BE2C (cell line): ENCODE measurements around the gene ANKRD6. TPM values are rescaled to one million over a fixed set of nuclear protein-coding genes. Genes with fewer than 3 reads are reported as not detected.

Experiments used
- DNase-seq: peaks from one replicate; pipeline ENCODE4 v3.0.0-alpha.2; 2020
- H3K27me3 ChIP-seq: fragments of 250-450 bp; sonication (Bioruptor Pico); 2 replicates; pipeline ENCODE4 v1.5.1; 2020; ENCODE audit warnings: mild to moderate bottlenecking
- H3K36me3 ChIP-seq: fragments of 250-450 bp; sonication (Bioruptor Pico); 2 replicates; pipeline ENCODE4 v1.5.1; 2020; ENCODE audit warnings: mild to moderate bottlenecking
- H3K4me1 ChIP-seq: fragments of 250-450 bp; sonication (Bioruptor Pico); 2 replicates; pipeline ENCODE4 v1.5.1; 2020
- H3K4me3 ChIP-seq: 2 replicates; pipeline ENCODE4 v1.5.1; 2011; ENCODE audit warnings: low read depth, low read length
- H3K9me3 ChIP-seq: fragments of 250-450 bp; sonication (Bioruptor Pico); 2 replicates; pipeline ENCODE4 v1.5.1; 2020
- polyA plus RNA-seq: library from polyadenylated mRNA; unstranded; fragments of >200 nt; gene quantifications from one replicate; pipeline ENCODE4 v1.2.1, GENCODE V29; 2012; ENCODE audit warnings: low read depth, missing spikeins; ENCODE audit not compliant: insufficient read length, insufficient read depth
- TF ChIP-seq, protein P1 (sequence below): IDR thresholded peaks from 2 replicates; pipeline ENCODE4 v1.5.1; 2012; ENCODE audit warnings: mild to moderate bottlenecking, low read depth, low read length

ANKRD6 gene
- polyA plus RNA-seq: 1.2 TPM

DNA sequence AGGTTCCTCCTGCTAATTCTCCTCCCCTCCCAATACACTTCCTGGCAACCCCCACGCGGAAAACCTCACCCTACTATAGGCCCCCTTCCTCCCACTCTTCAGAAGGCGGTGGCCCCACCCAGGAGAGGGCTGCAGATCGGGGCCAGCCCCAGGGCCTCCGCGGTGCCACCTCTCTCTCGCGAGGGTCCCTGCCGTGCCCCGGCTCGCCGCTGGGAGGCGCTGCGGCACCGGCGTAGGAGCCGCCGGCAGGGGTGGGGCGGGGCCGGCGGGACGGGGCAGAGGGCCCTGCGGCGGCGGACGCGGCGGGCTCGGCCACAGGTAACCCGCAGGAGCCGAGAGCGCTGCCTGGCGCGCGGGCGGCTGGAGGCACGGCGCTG lies at the start of gene ANKRD6:
Gene ANKRD6 (plus strand): TSS at position 278 of the 377 bp plus-strand sequence. CDS start 133,825 bp downstream, outside the sequence.
- peak; percentile 80 for DNase-seq
- H3K4me3 ChIP-seq: peak within 1 kb of the TSS; percentile 65
- peaks cover 5% of the 10 kb centered on the region for H3K27me3 ChIP-seq
- no peaks in the 10 kb centered on the region for H3K36me3 ChIP-seq
- H3K9me3 ChIP-seq: no peaks in the 10 kb centered on the region
- no peaks in the 10 kb centered on the region for H3K4me1 ChIP-seq
- TF ChIP-seq, protein P1, sequence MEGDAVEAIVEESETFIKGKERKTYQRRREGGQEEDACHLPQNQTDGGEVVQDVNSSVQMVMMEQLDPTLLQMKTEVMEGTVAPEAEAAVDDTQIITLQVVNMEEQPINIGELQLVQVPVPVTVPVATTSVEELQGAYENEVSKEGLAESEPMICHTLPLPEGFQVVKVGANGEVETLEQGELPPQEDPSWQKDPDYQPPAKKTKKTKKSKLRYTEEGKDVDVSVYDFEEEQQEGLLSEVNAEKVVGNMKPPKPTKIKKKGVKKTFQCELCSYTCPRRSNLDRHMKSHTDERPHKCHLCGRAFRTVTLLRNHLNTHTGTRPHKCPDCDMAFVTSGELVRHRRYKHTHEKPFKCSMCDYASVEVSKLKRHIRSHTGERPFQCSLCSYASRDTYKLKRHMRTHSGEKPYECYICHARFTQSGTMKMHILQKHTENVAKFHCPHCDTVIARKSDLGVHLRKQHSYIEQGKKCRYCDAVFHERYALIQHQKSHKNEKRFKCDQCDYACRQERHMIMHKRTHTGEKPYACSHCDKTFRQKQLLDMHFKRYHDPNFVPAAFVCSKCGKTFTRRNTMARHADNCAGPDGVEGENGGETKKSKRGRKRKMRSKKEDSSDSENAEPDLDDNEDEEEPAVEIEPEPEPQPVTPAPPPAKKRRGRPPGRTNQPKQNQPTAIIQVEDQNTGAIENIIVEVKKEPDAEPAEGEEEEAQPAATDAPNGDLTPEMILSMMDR: peak; percentile 61

DNA sequence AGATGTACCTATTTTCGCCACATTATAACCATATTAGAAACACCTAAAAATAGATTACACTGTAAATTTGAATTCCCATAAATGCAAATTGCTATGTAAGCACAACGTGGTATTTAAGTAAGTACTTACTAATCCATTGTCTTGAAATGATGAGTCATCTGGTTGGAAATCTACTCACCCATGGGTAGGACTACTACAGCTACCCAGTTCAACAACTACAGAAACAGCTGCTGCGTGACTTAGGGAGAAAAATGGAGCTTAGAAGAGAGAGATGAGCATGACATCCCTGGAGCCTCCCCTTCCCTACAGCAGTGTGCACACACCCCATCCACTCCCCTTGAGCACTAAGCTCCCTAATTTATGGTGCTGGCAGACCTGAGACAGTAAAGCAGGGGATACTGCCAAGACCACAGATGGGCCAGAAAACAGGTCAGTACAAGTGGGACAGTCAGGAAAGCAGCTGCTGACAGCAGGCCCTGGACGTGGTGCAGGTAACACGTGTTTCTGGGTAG lies 47.7 kb upstream of the ANKRD6 start:
- H3K36me3 ChIP-seq: no peaks in the 10 kb centered on the region; the same call in 1 of the 2 replicates
- no peaks in the 10 kb centered on the region for H3K27me3 ChIP-seq
- H3K9me3 ChIP-seq: no peaks in the 10 kb centered on the region
- no peak for DNase-seq
- H3K4me1 ChIP-seq: no peaks in the 10 kb centered on the region
- H3K4me3 ChIP-seq: no peak overlapping the region
- TF ChIP-seq, protein P1: no peak

DNA sequence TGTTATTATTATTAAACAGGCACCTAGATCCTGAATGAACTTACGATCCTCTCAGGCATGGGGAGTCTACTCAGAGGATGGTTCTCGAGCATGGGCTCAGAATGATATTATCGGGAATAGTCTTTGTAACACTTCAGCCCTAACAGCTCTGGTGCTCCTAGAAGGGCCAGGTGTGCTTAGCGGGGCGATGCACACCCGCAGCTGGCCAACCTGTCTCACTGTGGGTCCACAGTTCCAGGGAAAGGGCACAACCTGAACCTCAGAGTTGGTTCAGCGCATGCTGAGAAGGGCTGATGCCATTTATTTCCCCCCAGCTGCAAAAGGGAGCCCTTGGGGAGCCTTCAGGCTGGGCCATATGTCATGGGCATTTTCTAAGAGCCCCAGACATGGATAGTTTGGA lies 47.1 kb upstream of the ANKRD6 start:
- no peaks in the 10 kb centered on the region; the same call in 1 of the 2 replicates for H3K36me3 ChIP-seq
- TF ChIP-seq, protein P1: no peak
- H3K9me3 ChIP-seq: no peaks in the 10 kb centered on the region
- no peaks in the 10 kb centered on the region for H3K4me1 ChIP-seq
- H3K4me3 ChIP-seq: no peak overlapping the region
- H3K27me3 ChIP-seq: no peaks in the 10 kb centered on the region
- no peak for DNase-seq

DNA sequence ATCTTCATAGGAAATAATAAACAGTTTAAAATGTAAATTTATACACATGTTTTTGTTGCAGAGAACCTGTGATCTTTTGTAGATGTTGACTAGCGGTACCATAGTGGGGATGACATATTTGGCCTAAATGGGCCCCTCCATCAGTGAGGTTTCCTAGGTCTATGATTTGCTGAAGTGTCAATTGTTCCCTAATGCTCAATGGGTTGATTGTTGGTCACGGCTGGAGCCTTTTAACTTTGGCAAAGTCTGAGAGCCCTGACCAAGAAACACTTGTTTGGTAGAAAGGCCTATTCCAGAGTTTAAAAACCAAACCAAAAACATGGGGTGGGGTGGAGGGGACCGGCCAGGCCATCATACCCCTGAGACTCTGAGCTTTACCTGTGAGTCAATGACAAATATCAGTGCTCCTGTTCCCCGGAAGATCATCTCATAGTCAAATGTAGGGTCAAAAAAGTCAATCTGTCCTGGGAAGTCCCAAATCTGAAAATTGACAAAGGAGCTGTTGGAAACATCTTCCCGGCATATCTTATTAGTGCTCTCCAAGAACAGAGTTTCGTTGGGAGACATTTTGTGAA lies 45.9 kb upstream of the ANKRD6 start:
- H3K4me3 ChIP-seq: no peak overlapping the region
- DNase-seq: no peak
- no peaks in the 10 kb centered on the region for H3K27me3 ChIP-seq
- TF ChIP-seq, protein P1: no peak
- no peaks in the 10 kb centered on the region; the same call in 1 of the 2 replicates for H3K36me3 ChIP-seq
- H3K9me3 ChIP-seq: no peaks in the 10 kb centered on the region
- no peaks in the 10 kb centered on the region for H3K4me1 ChIP-seq

DNA sequence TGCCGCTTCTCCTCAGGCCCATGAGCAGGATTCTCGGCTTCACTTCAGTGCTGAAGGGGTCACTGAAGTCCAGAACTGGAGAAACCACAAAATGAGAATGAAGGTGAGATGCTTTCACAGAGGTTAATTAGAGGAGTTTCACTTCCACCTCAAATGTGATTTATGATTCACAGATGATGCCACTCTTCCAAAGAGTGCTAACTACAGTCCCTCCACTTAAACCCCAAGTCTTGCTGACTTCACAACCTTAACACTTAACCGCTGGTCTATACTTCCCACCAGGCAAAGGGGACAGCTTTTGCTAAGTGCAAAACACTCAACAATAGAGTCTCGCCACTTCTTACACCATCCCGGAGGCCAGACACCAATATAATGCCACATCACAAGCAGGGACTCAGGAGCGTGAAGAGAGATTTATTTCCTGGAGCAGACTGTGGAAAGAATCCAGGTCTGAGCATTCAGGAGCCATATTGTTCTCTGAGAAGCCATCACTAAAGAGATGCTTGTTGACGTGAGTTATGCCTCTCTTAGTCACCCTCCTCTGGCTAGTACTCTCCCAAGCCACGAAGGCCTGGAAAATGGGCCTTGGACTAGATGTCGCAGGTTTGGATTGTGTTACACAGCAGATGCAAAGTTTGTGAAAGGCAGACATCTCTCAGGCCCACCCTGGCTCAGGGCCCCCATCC lies 45.3 kb upstream of the ANKRD6 start:
- Histone ChIP-seq H3K4me1 (no peaks in the 10 kb centered on the region), H3K27me3 (no peaks in the 10 kb centered on the region), H3K36me3 (no peaks in the 10 kb centered on the region; the same call in 1 of the 2 replicates), H3K9me3 (no peaks in the 10 kb centered on the region), H3K4me3 (no peak overlapping the region)
- DNase-seq: no peak
- TF ChIP-seq, protein P1: no peak

DNA sequence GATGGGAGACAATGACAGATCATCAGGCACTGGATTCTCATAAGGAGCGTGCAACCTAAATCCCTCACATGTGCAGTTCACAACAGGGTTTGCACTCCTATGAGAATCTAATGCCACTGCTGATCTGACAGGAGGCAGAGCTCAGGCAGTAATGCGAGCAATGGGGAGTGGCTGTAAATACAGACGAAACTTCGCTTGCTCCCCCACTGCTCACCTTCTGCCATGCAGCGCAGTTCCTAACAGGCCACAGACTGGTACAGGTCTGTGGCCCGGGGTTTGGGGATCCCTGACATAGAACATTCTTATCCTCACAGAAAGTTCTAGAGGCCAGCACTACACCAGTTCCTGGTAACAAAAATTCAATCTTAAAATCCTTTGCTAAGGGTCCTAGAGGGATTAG lies 44.1 kb upstream of the ANKRD6 start:
- H3K27me3 ChIP-seq: no peaks in the 10 kb centered on the region
- DNase-seq: no peak
- H3K4me3 ChIP-seq: no peak overlapping the region
- no peaks in the 10 kb centered on the region for H3K4me1 ChIP-seq
- H3K36me3 ChIP-seq: no peaks in the 10 kb centered on the region; the same call in 1 of the 2 replicates
- no peaks in the 10 kb centered on the region for H3K9me3 ChIP-seq
- TF ChIP-seq, protein P1: no peak
